GM18907 (cell line): ENCODE data around the gene CFAP77.

Source experiments
- ATAC-seq: cut with Tn5 transposase; IDR thresholded peaks from one replicate; pipeline ENCODE4 v1.9.1; 2021; ENCODE audit warnings: mild to moderate bottlenecking, moderate library complexity; ENCODE audit not compliant: unreplicated experiment

CFAP77 gene

GRCh38 chr9:132572921-132573320 is 162.9 kb downstream of the CFAP77 start:
- no peak for ATAC-seq

- no peak for ATAC-seq
These were observed 165.1 kb downstream of the CFAP77 start for GRCh38 chr9:132575005-132575609.

GRCh38 chr9:132575811-132576210 is 165.8 kb downstream of the CFAP77 start:
- ATAC-seq, result no peak

- ATAC-seq, result no peak
These were observed 167.1 kb downstream of the CFAP77 start for GRCh38 chr9:132577119-132577518.

GRCh38 chr9:132578367-132578932 is 168.4 kb downstream of the CFAP77 start:
- ATAC-seq, result no peak

- no peak for ATAC-seq
These were observed 169.4 kb downstream of the CFAP77 start for GRCh38 chr9:132579427-132579798.

- ATAC-seq, result no peak
These were observed 172.3 kb downstream of the CFAP77 start, which contains the start of gene BARHL1 for GRCh38 chr9:132582276-132582785. Gene BARHL1, plus strand, starts transcription at chr9:132582606. Its CDS starts 192 bp downstream, at chr9:132582798.

GRCh38 chr9:132582786-132583583 is 173.0 kb downstream of the CFAP77 start:
- no peak for ATAC-seq

- ATAC-seq, result no peak
These were observed 173.7 kb downstream of the CFAP77 start for GRCh38 chr9:132583584-132584304.

GRCh38 chr9:132584601-132585560 is 174.9 kb downstream of the CFAP77 start:
- no peak for ATAC-seq

GRCh38 chr9:132585954-132586829 is 176.2 kb downstream of the CFAP77 start:
- no peak for ATAC-seq

GRCh38 chr9:132586830-132587591 is 177.0 kb downstream of the CFAP77 start:
- no peak for ATAC-seq

- ATAC-seq, result no peak
These were observed 177.6 kb downstream of the CFAP77 start for GRCh38 chr9:132587592-132587955.

GRCh38 chr9:132588098-132588497 is 178.1 kb downstream of the CFAP77 start:
- no peak for ATAC-seq

- no peak for ATAC-seq
These were observed 178.6 kb downstream of the CFAP77 start for GRCh38 chr9:132588501-132589147.

GRCh38 chr9:132589148-132590036 is 179.4 kb downstream of the CFAP77 start:
- ATAC-seq, result no peak

- no peak for ATAC-seq
These were observed 180.0 kb downstream of the CFAP77 start for GRCh38 chr9:132590037-132590317.
